GM20431 (cell line): Measurements from ENCODE around the gene MAGEA2B.
"Not testable (repeated sequence)": the region's sequence is repeated elsewhere in the genome, so short reads cannot be mapped to it uniquely, and the experiment has no call there.

ENCODE experiments used
- in situ Hi-C: fragments of 300-500 bp; cut with MseI, MboI; formaldehyde crosslinking; loops from one replicate; pipeline ENCODE4 v1.15.0; 2020; ENCODE audit warnings: low sequenced_read_pairs; ENCODE audit not compliant: unreplicated experiment

Gene MAGEA2B

DNA sequence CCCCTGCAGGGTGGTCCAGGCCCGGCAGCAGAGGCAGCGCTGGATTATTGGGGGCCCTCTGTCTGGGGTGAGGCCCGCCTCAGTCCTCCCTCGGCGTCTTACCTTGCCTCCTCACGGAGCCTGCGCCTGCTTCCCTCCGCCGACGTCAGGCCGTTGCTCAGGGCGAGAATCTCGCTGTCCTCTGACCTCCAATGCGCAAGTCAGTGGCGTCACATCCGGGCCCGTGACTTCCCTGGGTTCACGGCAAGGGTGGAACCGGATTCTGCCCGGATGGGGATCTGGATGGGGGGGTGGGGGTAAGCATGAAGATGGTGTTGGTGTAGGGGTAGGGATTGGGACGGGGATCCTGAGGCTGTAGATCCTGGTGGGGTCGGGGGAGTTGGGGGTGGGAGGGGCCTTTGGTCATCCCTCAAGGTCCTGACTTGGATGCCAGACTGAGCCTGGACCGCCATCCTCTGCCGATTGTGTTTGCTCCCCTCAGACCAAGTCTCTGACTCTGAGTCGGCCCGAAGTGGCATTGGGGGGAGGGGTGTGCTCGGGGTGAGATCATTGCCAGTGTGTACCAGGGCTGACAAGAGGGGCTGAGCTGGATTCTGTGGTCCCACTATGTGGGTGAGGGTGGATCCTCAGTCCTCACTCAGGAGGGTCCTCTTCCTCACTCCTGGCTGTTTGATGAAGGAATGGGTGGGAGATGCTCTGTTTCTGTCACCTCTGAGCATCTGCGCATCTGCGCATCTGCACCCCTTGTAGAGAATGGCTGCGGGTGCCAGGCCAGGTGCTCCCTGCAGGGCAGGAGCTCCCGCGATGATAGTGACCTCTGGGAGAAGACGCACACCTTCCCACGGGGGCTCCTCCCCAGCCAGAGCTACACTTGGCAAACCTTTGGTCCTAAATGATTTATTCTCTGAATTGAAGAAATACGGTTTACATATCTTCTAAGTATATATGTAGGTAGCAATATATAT, 39.5 kb downstream of the MAGEA2B start, which contains the start of gene MAGEA2:
Gene MAGEA2 (minus strand): TSS at position 157 of the 965 bp plus-strand sequence. CDS start 2,479 bp downstream, outside the sequence.
- in situ Hi-C loops, result not testable (repeated sequence)

GRCh38 chrX:152754871-152755270, 40.4 kb downstream of the MAGEA2B start:
- in situ Hi-C loops, result not testable (repeated sequence)

- in situ Hi-C loops, result not testable (repeated sequence)
These were observed 44.5 kb downstream of the MAGEA2B start, which contains the start of gene CSAG3 for GRCh38 chrX:152758918-152759317. Gene CSAG3 (plus strand): TSS chrX:152759218.

GRCh38 chrX:152759544-152759943, 45.1 kb downstream of the MAGEA2B start:
- in situ Hi-C loops, result not testable (repeated sequence)

- in situ Hi-C loops, result not testable (repeated sequence)
These were observed 47.2 kb downstream of the MAGEA2B start for GRCh38 chrX:152761582-152761981.

DNA sequence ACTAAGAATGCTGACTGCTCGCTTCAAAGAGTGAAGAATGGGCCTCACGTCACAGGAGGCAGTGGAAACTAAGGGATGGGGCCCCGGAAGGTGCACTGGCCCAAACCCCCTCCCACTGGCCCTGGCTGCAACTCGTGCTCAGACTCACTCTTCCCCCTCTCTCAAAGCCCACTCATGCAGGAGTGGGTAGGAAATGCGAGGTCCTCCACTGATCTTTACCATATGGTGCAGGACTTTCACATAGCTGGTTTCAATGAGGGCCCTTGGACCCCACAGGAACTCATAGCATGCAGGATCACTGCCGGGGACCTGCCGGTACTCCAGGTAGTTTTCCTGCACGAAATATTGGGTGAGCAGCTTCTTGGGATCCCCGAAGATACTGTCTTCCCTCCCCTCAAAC, 52.1 kb downstream of the MAGEA2B start:
- in situ Hi-C loops, result not testable (repeated sequence)
